Gastrocnemius medialis (tissue), 4 donors: ENCODE measurements around the gene WASHC3. TPM values are rescaled to one million over a fixed set of nuclear protein-coding genes. Genes with fewer than 3 reads are reported as not detected.

Experiments
- ATAC-seq, 2 donors: fragments of 150-250 bp; one replicate each; pipeline ENCODE4 v1.9.1; 2016
- DNase-seq, 2 donors: peaks; one replicate each; pipeline ENCODE4 v3.0.0-alpha.2; 2019
- H3K27ac ChIP-seq, 4 donors: fragments of 200-600 bp; sonication (generic); 1 replicate in 1 of 4; 2 replicates in 3 of 4; pipeline ENCODE4 v1.5.1; 2016 to 2018; ENCODE audit warnings: mild to moderate bottlenecking in 2 of 4, moderate library complexity in 1 of 4
- H3K27me3 ChIP-seq, 3 donors: fragments of 200-600 bp; sonication (generic) in 2 of 3; 1 replicate in 1 of 3; 2 replicates in 2 of 3; pipeline versions ENCODE4 v1.5.1 to v1.6.0; 2016 to 2019; ENCODE audit warnings: mild to moderate bottlenecking in 1 of 3, moderate library complexity in 1 of 3
- H3K36me3 ChIP-seq, 2 donors: fragments of 200-600 bp; sonication (generic) in 1 of 2; one replicate each; pipeline ENCODE4 v1.5.1; 2017 to 2018
- H3K4me1 ChIP-seq, 2 donors: fragments of 200-600 bp; sonication (generic) in 1 of 2; one replicate each; pipeline ENCODE4 v1.5.1; 2016 to 2017; ENCODE audit warnings: mild to moderate bottlenecking in 2 of 2
- H3K4me3 ChIP-seq, 4 donors: fragments of 200-600 bp; sonication (generic) in 3 of 4; 1 replicate in 1 of 4; 2 replicates in 3 of 4; pipeline ENCODE4 v1.5.1; 2016 to 2019; ENCODE audit warnings: mild to moderate bottlenecking in 2 of 4
- H3K9me3 ChIP-seq, 3 donors: fragments of 200-600 bp; sonication (generic) in 2 of 3; 1 replicate in 1 of 3; 2 replicates in 2 of 3; pipeline ENCODE4 v1.5.1; 2016 to 2019
- POLR2A ChIP-seq, 2 donors: fragments of 450-650 bp; IDR thresholded peaks; one replicate each; pipeline ENCODE4 v1.6.1; 2017; ENCODE audit warnings: antibody characterized with exemption in 2 of 2, mild to moderate bottlenecking in 2 of 2, moderate library complexity in 2 of 2
- in situ Hi-C, 4 donors: fragments of 200-750 bp; cut with MboI; loops; one replicate each; pipeline versions ENCODE4 v1.15.0 to v1.8.0; 2017; ENCODE audit warnings: low sequenced_read_pairs in 4 of 4
- intact Hi-C: fragments of 100-400 bp; cut with DNase I; formaldehyde crosslinking; loops from one replicate; pipeline ENCODE4 v1.15.1; 2023; ENCODE audit warnings: low total_unique reads
- total RNA-seq, 4 donors: library from RNA; depleted of rRNA; stranded (reverse); fragments of >200 nt; gene quantifications; one replicate each; pipeline versions ENCODE4 v1.1.0 to v1.2.3, GENCODE V29; 2016
- TF ChIP-seq, protein P1 (sequence below), 5 experiments: fragments of 450-650 bp in 3 of 5; fragments of 200-600 bp in 2 of 5; sonication (generic) in 2 of 5; IDR thresholded peaks in 4 of 5; conservative IDR thresholded peaks in 1 of 5; 1 replicate in 4 of 5; 2 replicates in 1 of 5; pipeline ENCODE4 v1.5.1; 2016 to 2019; ENCODE audit warnings: antibody characterized with exemption in 5 of 5, mild to moderate bottlenecking in 3 of 5, moderate library complexity in 3 of 5

The WASHC3 gene
- total RNA-seq, 4 donors from 2014 or later, result 44.2 to 81.8 (median 62.2) TPM

DNA sequence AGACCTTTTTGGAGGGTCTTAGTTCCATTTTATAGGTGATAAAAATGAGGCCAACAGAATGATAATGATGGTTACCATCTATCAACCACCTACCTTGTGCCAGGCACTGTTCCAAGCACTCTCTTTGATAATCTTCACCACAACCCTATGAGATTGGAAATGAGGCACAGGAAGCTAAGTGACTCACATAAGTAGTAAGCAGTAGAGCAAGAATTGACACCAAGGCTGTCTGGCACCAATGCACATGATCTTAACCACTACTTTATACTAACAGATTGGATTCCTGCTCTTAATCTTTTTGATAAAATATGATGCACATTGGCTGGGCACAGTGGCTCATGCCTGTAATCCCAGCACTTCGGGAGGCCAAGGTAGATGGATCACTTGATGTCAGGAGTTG lies 93.0 kb downstream of the WASHC3 start:
- H3K4me1 ChIP-seq, result no peaks in the 10 kb centered on the region
- ATAC-seq (no peak), DNase-seq (no peak)
- no peak overlapping the region for H3K4me3 ChIP-seq
- TF ChIP-seq, protein P1, sequence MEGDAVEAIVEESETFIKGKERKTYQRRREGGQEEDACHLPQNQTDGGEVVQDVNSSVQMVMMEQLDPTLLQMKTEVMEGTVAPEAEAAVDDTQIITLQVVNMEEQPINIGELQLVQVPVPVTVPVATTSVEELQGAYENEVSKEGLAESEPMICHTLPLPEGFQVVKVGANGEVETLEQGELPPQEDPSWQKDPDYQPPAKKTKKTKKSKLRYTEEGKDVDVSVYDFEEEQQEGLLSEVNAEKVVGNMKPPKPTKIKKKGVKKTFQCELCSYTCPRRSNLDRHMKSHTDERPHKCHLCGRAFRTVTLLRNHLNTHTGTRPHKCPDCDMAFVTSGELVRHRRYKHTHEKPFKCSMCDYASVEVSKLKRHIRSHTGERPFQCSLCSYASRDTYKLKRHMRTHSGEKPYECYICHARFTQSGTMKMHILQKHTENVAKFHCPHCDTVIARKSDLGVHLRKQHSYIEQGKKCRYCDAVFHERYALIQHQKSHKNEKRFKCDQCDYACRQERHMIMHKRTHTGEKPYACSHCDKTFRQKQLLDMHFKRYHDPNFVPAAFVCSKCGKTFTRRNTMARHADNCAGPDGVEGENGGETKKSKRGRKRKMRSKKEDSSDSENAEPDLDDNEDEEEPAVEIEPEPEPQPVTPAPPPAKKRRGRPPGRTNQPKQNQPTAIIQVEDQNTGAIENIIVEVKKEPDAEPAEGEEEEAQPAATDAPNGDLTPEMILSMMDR (IDR thresholded peaks at IDR 0.05 in 4 of 5, conservative IDR thresholded peaks at IDR 0.05 in 1 of 5), result no peak
- no peaks in the 10 kb centered on the region for H3K27me3 ChIP-seq
- no peaks in the 10 kb centered on the region for H3K36me3 ChIP-seq
- in situ Hi-C loops (no loop called here), intact Hi-C loops (no loop called here)
- no peaks in the 10 kb centered on the region for H3K9me3 ChIP-seq
- H3K27ac ChIP-seq, result no peak overlapping the region

DNA sequence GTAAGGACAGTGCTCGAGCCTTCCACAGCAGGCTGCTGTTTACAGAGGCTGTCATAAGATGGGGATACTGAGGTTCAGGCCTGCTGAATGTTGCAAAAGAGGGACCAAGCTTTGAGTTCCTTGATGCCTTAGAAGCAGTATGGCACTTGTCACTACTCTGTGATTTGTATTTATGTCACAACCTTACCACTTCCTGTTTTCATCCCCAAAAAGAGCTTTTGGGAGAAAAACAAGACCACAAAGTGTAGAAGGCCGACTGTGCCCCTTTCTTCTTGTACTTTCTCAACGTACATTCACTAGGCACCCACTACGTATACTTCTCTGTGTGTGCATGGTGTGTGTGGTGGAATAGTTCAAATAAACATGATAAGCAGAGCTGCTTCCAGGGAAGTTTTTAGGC lies 94.3 kb downstream of the WASHC3 start:
- Histone ChIP-seq H3K9me3 (no peaks in the 10 kb centered on the region), H3K27ac (no peak overlapping the region), H3K36me3 (no peaks in the 10 kb centered on the region), H3K4me1 (peaks cover 6 to 12% of the 10 kb centered on the region in 2 donors), H3K27me3 (no peaks in the 10 kb centered on the region), H3K4me3 (no peak overlapping the region)
- intact Hi-C loops, result no loop called here
- TF ChIP-seq, protein P1 (IDR thresholded peaks at IDR 0.05 in 4 of 5, conservative IDR thresholded peaks at IDR 0.05 in 1 of 5), result no peak
- no peak for TF ChIP-seq POLR2A (IDR thresholded peaks at IDR 0.05)
- no peak for DNase-seq
- in situ Hi-C loops, result no loop called here
- ATAC-seq, result no peak

DNA sequence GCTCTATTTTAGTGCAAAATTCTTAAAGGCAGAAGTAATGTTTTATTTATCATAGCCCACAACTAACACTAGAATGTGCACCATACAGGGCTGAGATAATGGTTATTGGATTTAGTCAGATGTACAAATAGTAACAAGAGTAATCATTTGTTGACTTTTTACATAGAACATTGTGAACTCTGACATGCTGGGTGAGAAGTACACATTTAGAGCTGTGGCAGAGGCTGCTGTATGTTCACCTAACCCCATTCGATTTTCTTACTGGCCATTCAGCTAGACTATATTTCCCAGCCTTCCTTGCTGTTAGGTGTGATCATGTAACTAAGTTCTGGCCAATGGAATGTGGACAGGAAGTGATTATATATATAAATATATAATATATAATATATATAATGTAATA lies 95.3 kb downstream of the WASHC3 start:
- no peak for ATAC-seq
- H3K4me3 ChIP-seq, result no peak overlapping the region
- TF ChIP-seq POLR2A (IDR thresholded peaks at IDR 0.05), result no peak
- TF ChIP-seq, protein P1 (IDR thresholded peaks at IDR 0.05 in 4 of 5, conservative IDR thresholded peaks at IDR 0.05 in 1 of 5), result no peak
- DNase-seq, result no peak
- intact Hi-C loops (no loop called here), in situ Hi-C loops (no loop called here)
- no peak overlapping the region for H3K27ac ChIP-seq
- H3K9me3 ChIP-seq, result no peaks in the 10 kb centered on the region
- no peaks in the 10 kb centered on the region for H3K36me3 ChIP-seq
- H3K4me1 ChIP-seq, result peaks cover 12 to 13% of the 10 kb centered on the region in 2 donors
- no peaks in the 10 kb centered on the region for H3K27me3 ChIP-seq

DNA sequence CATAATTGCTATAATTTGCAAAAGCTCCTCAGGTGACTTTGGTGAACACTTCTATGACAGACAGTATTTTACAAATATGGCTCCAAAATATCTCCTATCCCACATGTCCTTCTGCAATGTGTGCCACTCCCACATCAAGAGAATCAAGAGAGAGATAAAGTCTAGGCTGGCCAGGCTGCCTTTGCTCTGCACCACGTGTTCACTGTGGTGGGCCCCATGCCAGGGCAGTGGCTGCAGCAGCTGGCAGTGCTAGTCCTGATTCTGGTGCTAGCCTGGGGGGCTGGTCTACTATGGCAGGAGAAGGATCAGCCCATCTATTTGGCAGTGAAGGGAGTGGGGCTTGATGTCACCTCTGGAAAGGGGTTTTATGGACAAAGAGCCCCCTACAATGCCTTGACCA lies 98.1 kb downstream of the WASHC3 start:
- H3K9me3 ChIP-seq, result no peaks in the 10 kb centered on the region
- no peak overlapping the region for H3K27ac ChIP-seq
- H3K4me3 ChIP-seq, result no peak overlapping the region
- H3K36me3 ChIP-seq, result no peaks in the 10 kb centered on the region
- intact Hi-C loops, result no loop called here
- peaks cover 12 to 13% of the 10 kb centered on the region in 2 donors for H3K4me1 ChIP-seq
- no peaks in the 10 kb centered on the region for H3K27me3 ChIP-seq
- in situ Hi-C loops, result no loop called here
- TF ChIP-seq POLR2A (IDR thresholded peaks at IDR 0.05), result no peak
- TF ChIP-seq, protein P1 (IDR thresholded peaks at IDR 0.05 in 4 of 5, conservative IDR thresholded peaks at IDR 0.05 in 1 of 5), result no peak
- ATAC-seq (no peak), DNase-seq (peak in 1 of 2 donors; percentile 17)

Other genes with a start within 250 kb of the WASHC3 start
- 10 to 100 TPM; 10.7 to 30.3 (median 16.2) TPM for gene GNPTAB, start 231.0 kb downstream of the WASHC3 start, total RNA-seq
- 1 to 10 TPM; 2.9 to 7.2 (median 4.1) TPM for gene DRAM1, start 184.4 kb downstream of the WASHC3 start, total RNA-seq
- 10 to 100 TPM; 11.6 to 26.6 (median 19.2) TPM for gene NUP37, start 58.1 kb upstream of the WASHC3 start, total RNA-seq
- gene PARPBP, start 58.2 kb upstream of the WASHC3 start, total RNA-seq, result 1 to 10 TPM in 2 of 4 donors, under 1 TPM in 2; 0.31 to 3.1 (median 0.89) TPM
- gene PMCH, start 135.8 kb upstream of the WASHC3 start, total RNA-seq, result not detected